BLaER1 treated with 17β-estradiol and CSF1 and Interleukin-3, amounts not matched to agents 10 nM and 100 nM (cell line): Measurements from ENCODE around the gene A1CF.
"Not testable (repeated sequence)": the region's sequence is repeated elsewhere in the genome, so short reads cannot be mapped to it uniquely, and the experiment has no call there.

Experiments
- H3K27ac ChIP-seq, 11 experiments: shearing (Covaris generic); formaldehyde crosslinking; 2 replicates each; pipeline ENCODE4 v1.8.1; 2022
- H3K27me3 ChIP-seq, 11 experiments: shearing (Covaris generic); formaldehyde crosslinking; 2 replicates each; pipeline ENCODE4 v1.8.1; 2022
- H3K36me3 ChIP-seq, 11 experiments: shearing (Covaris generic); formaldehyde crosslinking; 2 replicates each; pipeline ENCODE4 v1.8.1; 2022
- H3K4me1 ChIP-seq, 10 experiments: shearing (Covaris generic); formaldehyde crosslinking; 2 replicates each; pipeline ENCODE4 v1.8.1; 2022
- H3K4me2 ChIP-seq, 11 experiments: shearing (Covaris generic); formaldehyde crosslinking; 2 replicates each; pipeline ENCODE4 v1.8.1; 2022
- H3K4me3 ChIP-seq, 10 experiments: shearing (Covaris generic); formaldehyde crosslinking; 2 replicates each; pipeline ENCODE4 v1.8.1; 2022
- H3K9ac ChIP-seq, 11 experiments: shearing (Covaris generic); formaldehyde crosslinking; 2 replicates each; pipeline ENCODE4 v1.8.1; 2022
- H3K9me3 ChIP-seq, 11 experiments: shearing (Covaris generic); formaldehyde crosslinking; replicated peaks in 1 of 11; 2 replicates each; pipeline ENCODE4 v1.8.1; 2022
- H4K20me1 ChIP-seq, 11 experiments: shearing (Covaris generic); formaldehyde crosslinking; 2 replicates each; pipeline ENCODE4 v1.8.1; 2022
- Cebpa-rat ChIP-seq, 11 experiments: shearing (Covaris generic); IDR thresholded peaks; 2 replicates each; pipeline ENCODE4 v1.8.1; 2022

A1CF gene

GRCh38 chr10:50805981-50806622 is 79.3 kb downstream of the A1CF start:
- Histone ChIP-seq H3K9me3 (no peaks in the 10 kb centered on the region), H4K20me1 (no peaks in the 10 kb centered on the region), H3K36me3 (no peaks in the 10 kb centered on the region), H3K4me2 (no peak overlapping the region), H3K27me3 (no peaks in the 10 kb centered on the region), H3K4me3 (no peak overlapping the region), H3K9ac (no peak overlapping the region), H3K4me1 (no peaks in the 10 kb centered on the region), H3K27ac (no peak overlapping the region)
- TF ChIP-seq Cebpa-rat (IDR thresholded peaks at IDR 0.05) = no peak

DNA sequence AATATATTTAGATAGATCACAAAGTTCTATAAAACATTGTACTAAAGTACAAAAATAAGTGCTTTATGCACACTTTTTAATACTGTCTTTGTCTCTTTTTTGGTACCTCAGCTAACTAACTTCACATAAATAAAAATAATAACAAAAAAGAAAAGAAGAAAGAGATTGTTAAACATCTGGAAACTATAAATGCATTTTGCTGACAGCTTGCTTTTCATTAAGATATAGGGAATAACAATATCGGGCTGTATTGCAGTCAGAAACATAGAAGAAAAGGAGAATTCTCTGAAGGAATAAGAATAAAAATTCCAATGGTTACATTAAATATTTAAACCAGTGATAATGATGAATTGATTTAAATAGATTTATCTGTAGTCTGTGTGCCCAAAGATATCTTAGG is 85.8 kb downstream of the A1CF start:
- Histone ChIP-seq H3K4me3 (no peak overlapping the region), H4K20me1 (no peaks in the 10 kb centered on the region), H3K27ac (no peak overlapping the region), H3K9ac (no peak overlapping the region), H3K9me3 (no peaks in the 10 kb centered on the region; a peak in 1 of 22 replicates), H3K36me3 (no peaks in the 10 kb centered on the region), H3K27me3 (no peaks in the 10 kb centered on the region), H3K4me2 (no peak overlapping the region), H3K4me1 (no peaks in the 10 kb centered on the region)
- no peak for TF ChIP-seq Cebpa-rat (IDR thresholded peaks at IDR 0.05)

DNA sequence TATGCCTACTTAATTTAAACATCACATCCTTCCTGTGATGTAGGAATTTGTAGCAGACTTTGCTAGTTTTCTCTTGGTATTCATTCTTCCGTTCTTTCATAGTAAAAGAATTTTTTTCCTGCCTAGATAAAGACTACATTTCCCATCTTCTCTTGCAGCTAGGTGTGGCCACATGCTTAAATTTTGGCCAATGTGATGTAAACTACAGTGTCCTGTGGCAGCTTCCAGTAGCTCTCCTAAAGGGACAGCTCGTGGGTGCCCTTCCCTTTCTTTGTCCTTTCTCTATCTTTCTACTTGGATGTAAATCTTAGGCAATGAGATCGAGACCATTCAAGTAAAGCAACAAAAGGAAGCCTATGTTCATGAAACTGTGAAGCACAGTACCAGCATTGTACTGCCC is 87.1 kb downstream of the A1CF start:
- no peak for TF ChIP-seq Cebpa-rat (IDR thresholded peaks at IDR 0.05)

GRCh38 chr10:50796693-50797092 is 88.7 kb downstream of the A1CF start:
- no peak overlapping the region for H3K4me3 ChIP-seq
- no peaks in the 10 kb centered on the region; a peak in 1 of 22 replicates for H3K9me3 ChIP-seq
- H3K36me3 ChIP-seq = no peaks in the 10 kb centered on the region
- H4K20me1 ChIP-seq = no peaks in the 10 kb centered on the region
- H3K27me3 ChIP-seq = no peaks in the 10 kb centered on the region
- H3K4me2 ChIP-seq = no peak overlapping the region
- H3K9ac ChIP-seq = no peak overlapping the region
- TF ChIP-seq Cebpa-rat (IDR thresholded peaks at IDR 0.05) = no peak
- no peaks in the 10 kb centered on the region for H3K4me1 ChIP-seq
- no peak overlapping the region for H3K27ac ChIP-seq

More for the DNA sequence above, 87.1 kb downstream of the A1CF start:
- no peak overlapping the region for H3K9ac ChIP-seq
- no peaks in the 10 kb centered on the region for H3K4me1 ChIP-seq
- H3K4me3 ChIP-seq = no peak overlapping the region
- H3K9me3 ChIP-seq = no peaks in the 10 kb centered on the region; a peak in 1 of 22 replicates
- no peak overlapping the region for H3K4me2 ChIP-seq
- H3K36me3 ChIP-seq = no peaks in the 10 kb centered on the region
- no peak overlapping the region for H3K27ac ChIP-seq
- no peaks in the 10 kb centered on the region for H4K20me1 ChIP-seq
- H3K27me3 ChIP-seq = no peaks in the 10 kb centered on the region

- Histone ChIP-seq H3K4me1 (no peaks in the 10 kb centered on the region), H3K9ac (no peak overlapping the region), H4K20me1 (no peaks in the 10 kb centered on the region), H3K4me2 (no peak overlapping the region), H3K9me3 (no peaks in the 10 kb centered on the region; a peak in 1 of 22 replicates), H3K4me3 (no peak overlapping the region), H3K27me3 (no peaks in the 10 kb centered on the region), H3K36me3 (no peaks in the 10 kb centered on the region), H3K27ac (no peak overlapping the region)
- TF ChIP-seq Cebpa-rat (IDR thresholded peaks at IDR 0.05) = no peak
Measured at GRCh38 chr10:50794490-50794889, 90.9 kb downstream of the A1CF start.

DNA sequence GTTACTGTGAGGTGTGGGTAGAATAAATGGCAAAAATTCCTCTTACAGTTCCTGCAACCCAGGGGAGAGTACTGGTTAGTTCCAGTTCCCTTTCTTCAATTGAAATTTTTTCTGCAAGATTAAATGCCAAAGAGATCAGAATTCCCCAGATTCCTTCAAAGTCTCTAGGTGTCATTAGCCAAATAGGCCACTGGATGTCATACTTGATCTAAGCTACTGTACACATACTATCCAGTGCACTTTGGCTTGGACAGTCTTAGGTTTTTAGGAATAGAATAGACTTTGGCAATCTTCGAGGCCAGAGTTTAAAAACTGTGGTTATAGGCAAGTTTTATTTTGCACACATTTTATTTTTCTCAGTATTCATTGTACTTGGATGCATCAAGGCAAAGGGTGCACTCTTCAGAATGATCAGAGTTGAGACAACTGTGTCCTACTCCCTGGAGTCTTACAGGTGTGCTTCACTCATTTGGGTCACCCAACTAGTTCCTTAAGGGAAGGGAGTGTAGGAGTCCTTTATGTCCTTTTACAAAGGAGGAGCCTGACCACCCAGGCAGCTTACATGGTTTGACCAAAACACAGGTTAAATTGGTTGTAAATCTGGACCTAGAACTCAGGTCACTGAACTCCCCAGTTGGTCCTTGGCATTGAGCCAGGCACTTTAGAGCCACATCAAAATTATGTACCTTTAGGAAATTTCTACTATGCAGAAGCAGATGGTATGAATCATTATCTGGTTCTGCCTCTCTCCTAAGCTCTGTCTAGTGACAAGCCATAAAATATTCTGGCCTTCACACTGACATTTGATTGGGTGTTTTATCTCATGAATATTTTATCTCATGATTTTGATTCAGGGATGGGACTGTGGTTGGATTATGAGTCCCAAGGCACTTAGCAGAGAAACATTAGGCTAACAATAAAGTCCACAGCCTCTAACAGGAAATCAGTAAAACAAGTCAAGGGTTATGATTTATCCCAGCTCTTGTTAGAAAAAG is 96.2 kb downstream of the A1CF start:
- TF ChIP-seq Cebpa-rat (IDR thresholded peaks at IDR 0.05) = no peak
- H3K4me3 ChIP-seq = no peak overlapping the region
- no peaks in the 10 kb centered on the region for H3K27me3 ChIP-seq
- H3K4me1 ChIP-seq = no peaks in the 10 kb centered on the region
- H3K9ac ChIP-seq = no peak overlapping the region
- H3K27ac ChIP-seq = no peak overlapping the region
- H3K4me2 ChIP-seq = no peak overlapping the region
- peaks cover 0 to 5% (median 0%) of the 10 kb centered on the region in 11 experiments; a peak in 1 of 22 replicates for H3K9me3 ChIP-seq
- H3K36me3 ChIP-seq = no peaks in the 10 kb centered on the region
- no peaks in the 10 kb centered on the region for H4K20me1 ChIP-seq

DNA sequence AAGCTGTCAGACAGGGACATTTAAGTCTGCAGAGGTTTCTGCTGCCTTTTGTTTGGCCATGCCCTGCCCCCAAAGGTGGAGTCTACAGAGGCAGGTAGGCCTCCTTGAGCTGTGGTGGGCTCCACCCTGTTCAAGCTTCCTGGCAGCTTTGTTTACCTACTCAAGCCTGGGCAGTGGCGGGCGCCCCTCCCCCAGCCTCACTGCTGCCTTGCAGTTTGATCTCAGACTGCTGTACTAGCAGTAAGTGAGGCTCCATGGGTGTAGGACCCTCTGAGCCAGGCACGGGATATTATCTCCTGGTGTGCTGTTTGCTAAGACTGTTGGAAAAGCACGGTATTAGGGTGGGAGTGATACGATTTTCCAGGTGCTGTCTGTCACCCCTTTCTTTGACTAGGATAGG is 97.5 kb downstream of the A1CF start:
- H3K27me3 ChIP-seq, H3K4me2 ChIP-seq, H3K9ac ChIP-seq, H3K9me3 ChIP-seq, H4K20me1 ChIP-seq, H3K27ac ChIP-seq, H3K36me3 ChIP-seq, H3K4me3 ChIP-seq, H3K4me1 ChIP-seq: not testable (repeated sequence)

DNA sequence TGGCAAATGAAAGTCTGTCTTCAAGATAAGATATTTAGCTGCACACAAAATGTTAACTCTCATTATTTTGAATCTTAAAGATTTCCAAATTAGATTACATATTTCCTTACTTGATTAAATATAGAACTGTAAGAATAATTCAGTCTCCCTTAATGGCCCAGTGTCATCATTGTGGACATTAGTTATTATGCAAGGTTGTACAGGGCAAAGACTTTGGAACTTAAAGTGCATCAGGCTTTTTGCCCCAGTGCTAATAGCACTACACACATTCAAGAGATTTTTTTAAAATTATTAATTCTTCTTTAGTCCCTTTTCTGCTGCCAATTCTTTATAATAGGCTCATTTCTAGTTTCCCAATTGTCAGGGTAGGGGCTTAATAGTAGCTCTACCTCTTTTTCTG is 103.4 kb downstream of the A1CF start:
- H3K9me3 ChIP-seq, H3K9ac ChIP-seq, H3K4me1 ChIP-seq: not testable (repeated sequence)

DNA sequence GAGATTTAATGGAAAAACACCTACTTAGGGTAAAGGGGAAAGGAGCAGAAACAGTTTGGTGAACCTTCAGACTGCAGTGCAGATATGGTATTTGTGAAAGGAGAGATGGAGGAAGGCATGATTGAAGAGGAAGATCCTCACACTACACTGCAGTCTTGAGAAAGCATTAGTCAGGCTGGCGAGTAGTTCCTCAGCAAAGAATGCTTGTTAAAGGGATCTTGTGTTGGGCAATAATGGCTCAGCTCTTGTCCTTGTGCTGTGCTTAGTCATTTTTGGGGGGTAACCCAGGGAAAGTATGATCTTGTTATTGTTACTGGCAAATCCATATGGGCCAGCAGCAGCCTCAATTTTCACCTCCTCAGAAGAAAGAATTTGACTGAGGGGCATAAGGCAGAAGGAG is 105.4 kb downstream of the A1CF start:
- not testable (repeated sequence) for H3K4me1 ChIP-seq, H3K27ac ChIP-seq, H4K20me1 ChIP-seq, H3K36me3 ChIP-seq, H3K27me3 ChIP-seq, H3K4me3 ChIP-seq, H3K9ac ChIP-seq, H3K9me3 ChIP-seq, H3K4me2 ChIP-seq

More for the DNA sequence above, 103.4 kb downstream of the A1CF start:
- H4K20me1 ChIP-seq, H3K27ac ChIP-seq, H3K36me3 ChIP-seq, H3K4me3 ChIP-seq, H3K4me2 ChIP-seq, H3K27me3 ChIP-seq: not testable (repeated sequence)

- H3K4me2 ChIP-seq, H3K36me3 ChIP-seq, H3K27me3 ChIP-seq, H3K27ac ChIP-seq, H3K4me1 ChIP-seq, H4K20me1 ChIP-seq, H3K9ac ChIP-seq, H3K4me3 ChIP-seq, H3K9me3 ChIP-seq: not testable (repeated sequence)
Measured at GRCh38 chr10:50774868-50775267, 110.6 kb downstream of the A1CF start.

DNA sequence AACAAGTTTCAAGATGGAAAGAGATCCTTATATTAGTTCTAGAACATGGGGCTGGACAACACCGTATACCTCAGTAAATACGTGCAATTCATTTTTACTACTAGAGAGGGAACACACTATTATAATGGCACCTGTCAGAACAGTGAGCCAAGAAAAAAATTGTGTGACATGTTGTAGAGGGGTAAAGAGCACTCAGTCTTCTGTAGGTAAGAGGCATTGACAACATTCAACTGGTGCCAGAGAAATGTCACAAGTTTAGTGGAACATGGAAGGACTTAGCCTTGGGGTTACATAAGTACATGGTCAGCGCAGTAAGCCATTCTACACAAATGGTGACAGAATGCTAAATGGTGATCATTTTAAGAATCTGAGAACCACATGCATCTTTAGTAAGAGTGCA is 113.4 kb downstream of the A1CF start:
- H3K36me3 ChIP-seq, H3K9ac ChIP-seq, H3K27ac ChIP-seq, H3K27me3 ChIP-seq, H3K4me1 ChIP-seq, H3K4me2 ChIP-seq, H3K4me3 ChIP-seq, H3K9me3 ChIP-seq, H4K20me1 ChIP-seq: not testable (repeated sequence)

GRCh38 chr10:50766774-50767513 is 118.5 kb downstream of the A1CF start:
- H3K27me3 ChIP-seq, H3K27ac ChIP-seq, H3K9ac ChIP-seq, H3K4me3 ChIP-seq, H4K20me1 ChIP-seq, H3K36me3 ChIP-seq, H3K4me2 ChIP-seq, H3K4me1 ChIP-seq, H3K9me3 ChIP-seq: not testable (repeated sequence)
